Endodermal cell (in vitro differentiated cells): ENCODE results near the gene UNG. TPM values are rescaled to one million over a fixed set of nuclear protein-coding genes. Genes with fewer than 3 reads are reported as not detected.
A peak's percentile ranks its signal among the peaks of the same experiment; 100 is the strongest.

ENCODE experiments used
- DNase-seq: peaks from one replicate; pipeline ENCODE4 v3.0.0-alpha.2; 2017
- H3K27ac ChIP-seq: 2 replicates; pipeline ENCODE4 v1.5.1; 2013; ENCODE audit warnings: mild to moderate bottlenecking, low read depth, low read length, moderate library complexity
- H3K27me3 ChIP-seq: 2 replicates; pipeline ENCODE4 v1.6.1; 2013; ENCODE audit warnings: mild to moderate bottlenecking, low read length, moderate library complexity; ENCODE audit not compliant: insufficient read depth, control insufficient read depth, poor library complexity, severe bottlenecking
- H3K36me3 ChIP-seq: 2 replicates; pipeline ENCODE4 v1.7.0; 2013; ENCODE audit warnings: mild to moderate bottlenecking, low read length, moderate library complexity; ENCODE audit not compliant: control insufficient read depth, insufficient read depth
- H3K4me1 ChIP-seq: one replicate; pipeline ENCODE4 v1.7.0; 2013; ENCODE audit warnings: low read length; ENCODE audit not compliant: control insufficient read depth, insufficient read depth
- H3K4me3 ChIP-seq: 2 replicates; pipeline ENCODE4 v1.5.1; 2013; ENCODE audit warnings: mild to moderate bottlenecking, low read length, moderate library complexity
- H3K9ac ChIP-seq: 2 replicates; pipeline ENCODE4 v1.6.1; 2013; ENCODE audit warnings: mild to moderate bottlenecking, low read length, moderate library complexity; ENCODE audit not compliant: poor library complexity, severe bottlenecking; ENCODE audit errors: extremely low read depth
- H3K9me3 ChIP-seq: 2 replicates; pipeline ENCODE4 v1.6.1; 2013; ENCODE audit warnings: mild to moderate bottlenecking, low read length, moderate library complexity; ENCODE audit not compliant: control insufficient read depth
- H3K27ac Mint-ChIP-seq: 2 replicates; pipeline ENCODE4 v1.8.0; 2020; ENCODE audit warnings: mixed read lengths
- H3K27me3 Mint-ChIP-seq: 2 replicates; pipeline ENCODE4 v1.8.0; 2021; ENCODE audit warnings: mild to moderate bottlenecking, mixed read lengths; ENCODE audit not compliant: insufficient read depth
- H3K36me3 Mint-ChIP-seq: 2 replicates; pipeline ENCODE4 v1.8.0; 2020; ENCODE audit warnings: low read depth, mixed read lengths
- H3K4me1 Mint-ChIP-seq: 2 replicates; pipeline ENCODE4 v1.8.0; 2020; ENCODE audit warnings: mixed read lengths
- H3K4me3 Mint-ChIP-seq: 2 replicates; pipeline ENCODE4 v1.8.0; 2020; ENCODE audit warnings: mild to moderate bottlenecking, moderate library complexity, mixed read lengths
- H3K9me3 Mint-ChIP-seq: 2 replicates; pipeline ENCODE4 v1.8.0; 2020; ENCODE audit warnings: mild to moderate bottlenecking, mixed read lengths
- CTCF ChIP-seq: fragments of 200-600 bp; sonication (generic); conservative IDR thresholded peaks from 2 replicates; pipeline ENCODE4 v1.5.0; 2021; ENCODE audit warnings: antibody characterized with exemption, mild to moderate bottlenecking
- WGBS, 2 experiments: methylation state at CpG; one replicate each; pipeline versions ENCODE4 v1.1.5 to v1.1.7; 2013; ENCODE audit warnings: missing lambda C conversion rate in 2 of 2, mixed read lengths in 1 of 2; ENCODE audit not compliant: insufficient coverage in 1 of 2, insufficient read length in 1 of 2; 5-methylcytosine and 5-hydroxymethylcytosine counted together
- total RNA-seq, 2 donors: library from RNA; stranded (reverse); fragmentation: NEBNext Ultra II Directional in 1 of 2; extraction: Animal tissue kit (Norgen Biotek cat#: 25700) in 1 of 2; gene quantifications; 2 replicates in 1 of 2; 3 replicates in 1 of 2; pipeline ENCODE4 v1.2.1, GENCODE V29; 2021

Gene UNG
- total RNA-seq, 2 donors from 2014 or later = 104 to 114 TPM

DNA sequence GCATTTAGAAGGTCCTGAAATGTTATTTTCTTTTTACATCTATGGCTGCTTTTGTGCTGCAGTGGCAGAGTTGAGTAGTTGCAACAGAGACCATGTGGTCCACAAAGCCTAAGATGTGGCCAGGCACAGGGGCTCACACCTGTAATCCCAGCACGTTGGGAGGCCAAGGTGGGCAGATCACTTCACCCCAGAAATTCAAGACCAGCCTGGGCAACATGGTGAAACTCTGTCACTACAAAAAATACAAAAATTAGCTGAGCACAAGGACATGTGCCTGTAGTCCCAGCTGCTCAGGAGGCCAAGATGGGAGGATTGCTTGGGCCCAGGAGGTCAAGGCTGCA, 31.6 kb upstream of the UNG start:
- no peak overlapping the region for H3K27ac Mint-ChIP-seq
- H3K4me3 Mint-ChIP-seq = no peak overlapping the region
- Histone ChIP-seq H3K4me3 (no peak overlapping the region), H3K4me1 (no peaks in the 10 kb centered on the region), H3K27me3 (no peaks in the 10 kb centered on the region), H3K36me3 (peaks cover 24% of the 10 kb centered on the region), H3K9me3 (peaks cover 5% of the 10 kb centered on the region), H3K9ac (no peak overlapping the region), H3K27ac (no peak overlapping the region)
- peaks cover 15% of the 10 kb centered on the region for H3K4me1 Mint-ChIP-seq
- DNase-seq = no peak
- peaks cover 13% of the 10 kb centered on the region for H3K36me3 Mint-ChIP-seq
- H3K9me3 Mint-ChIP-seq = no peaks in the 10 kb centered on the region
- H3K27me3 Mint-ChIP-seq = no peaks in the 10 kb centered on the region
- no peak for TF ChIP-seq CTCF
- 91 to 100% methylated on average over 1 of the region's 1 CpG for WGBS, 2 experiments

DNA sequence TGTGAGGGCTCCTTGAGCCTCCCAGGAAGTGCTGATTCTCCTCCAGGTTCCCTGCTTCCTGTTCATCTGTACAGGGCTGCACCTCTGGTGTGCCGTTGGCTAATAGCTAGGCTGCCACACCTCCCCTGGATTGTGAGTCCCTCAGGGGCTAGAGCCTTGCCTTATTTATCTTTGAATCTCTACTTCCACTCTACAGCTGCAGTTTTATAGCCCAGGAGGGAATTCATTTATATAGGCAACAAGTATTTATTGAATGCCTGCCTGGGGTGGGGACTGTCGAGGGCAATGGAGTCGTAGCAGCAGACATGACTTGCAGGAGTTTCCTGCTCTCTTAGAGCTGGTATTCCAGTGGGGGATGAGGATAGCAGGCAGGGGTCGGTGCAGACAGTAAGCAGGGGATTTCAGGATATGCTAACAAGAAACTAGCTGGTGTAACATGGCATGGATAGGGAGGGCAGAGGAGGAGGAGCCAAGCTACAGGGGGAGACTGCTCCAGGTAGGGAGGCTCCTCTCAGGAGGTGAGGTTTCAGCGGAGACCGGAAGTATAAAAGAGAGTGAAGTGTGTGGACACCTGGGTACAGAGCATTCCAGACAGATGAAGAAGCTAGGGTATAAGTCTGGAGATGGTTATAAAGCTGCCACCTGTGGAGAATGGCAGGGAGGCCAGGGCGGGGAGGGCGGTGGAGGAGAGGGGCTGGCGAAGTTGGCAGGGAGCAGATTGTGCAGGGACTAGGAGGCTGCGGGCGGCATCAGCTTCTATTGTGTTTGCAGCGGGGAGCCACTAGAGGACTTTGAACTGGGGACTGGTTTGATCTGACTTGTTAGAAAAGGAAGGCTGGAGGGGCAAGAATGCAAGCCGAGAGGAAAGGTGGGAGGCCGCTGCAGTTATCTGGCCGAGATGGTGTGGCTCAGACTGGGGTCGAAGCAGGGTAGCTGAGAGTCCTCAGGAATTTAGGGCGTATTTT, 27.8 kb upstream of the UNG start:
- DNase-seq = peak; percentile 95
- H3K4me1 ChIP-seq = no peaks in the 10 kb centered on the region
- peaks cover 41% of the 10 kb centered on the region for H3K36me3 ChIP-seq
- H3K27me3 Mint-ChIP-seq = no peaks in the 10 kb centered on the region
- H3K4me3 Mint-ChIP-seq = peak overlapping the region; percentile 9
- peak overlapping the region; percentile 78 for H3K27ac Mint-ChIP-seq
- peak; percentile 46 for TF ChIP-seq CTCF
- no peaks in the 10 kb centered on the region for H3K27me3 ChIP-seq
- peaks cover under 1% of the 10 kb centered on the region for H3K9me3 ChIP-seq
- H3K4me3 ChIP-seq = no peak overlapping the region
- 35 to 41% methylated on average over 12 to 17 of the region's 17 CpGs for WGBS, 2 experiments
- H3K9me3 Mint-ChIP-seq = no peaks in the 10 kb centered on the region
- H3K27ac ChIP-seq = peak overlapping the region; percentile 48
- H3K4me1 Mint-ChIP-seq = peaks cover 15% of the 10 kb centered on the region
- H3K36me3 Mint-ChIP-seq = peaks cover 23% of the 10 kb centered on the region
- no peak overlapping the region for H3K9ac ChIP-seq

DNA sequence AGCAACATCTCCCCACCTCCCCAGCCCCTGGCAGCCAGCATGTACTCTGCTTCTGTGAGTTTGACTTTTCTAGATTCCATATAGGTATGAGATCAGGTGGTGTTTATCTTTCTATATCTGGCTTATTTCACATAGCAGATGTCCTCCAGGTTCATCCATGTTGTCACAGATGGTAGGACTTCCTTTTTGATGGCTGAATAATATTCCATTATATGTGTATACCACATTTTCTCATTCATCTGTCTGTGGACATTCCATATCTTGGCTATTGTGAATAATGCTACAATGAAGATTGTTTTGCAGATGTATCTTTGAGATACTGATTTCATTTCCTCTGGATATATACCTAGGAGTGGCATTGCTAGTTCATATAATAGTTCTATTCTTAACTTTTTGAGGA, 22.5 kb upstream of the UNG start:
- DNase-seq = no peak
- Histone ChIP-seq H3K27ac (no peak overlapping the region), H3K36me3 (peaks cover 40% of the 10 kb centered on the region), H3K4me3 (no peak overlapping the region), H3K9me3 (peaks cover 10% of the 10 kb centered on the region), H3K9ac (no peak overlapping the region), H3K27me3 (no peaks in the 10 kb centered on the region), H3K4me1 (no peaks in the 10 kb centered on the region)
- peaks cover 44% of the 10 kb centered on the region for H3K36me3 Mint-ChIP-seq
- no peak overlapping the region for H3K4me3 Mint-ChIP-seq
- H3K27ac Mint-ChIP-seq = no peak overlapping the region
- peaks cover 7% of the 10 kb centered on the region for H3K4me1 Mint-ChIP-seq
- H3K27me3 Mint-ChIP-seq = no peaks in the 10 kb centered on the region
- H3K9me3 Mint-ChIP-seq = no peaks in the 10 kb centered on the region
- TF ChIP-seq CTCF = no peak
